ENCODE results near the gene TLE3. TPM values are rescaled to one million over a fixed set of nuclear protein-coding genes. Genes with fewer than 3 reads are reported as not detected.

The TLE3 gene
- total and polyA plus RNA-seq, 2 experiments from 2014 or later: 21.2 to 45.9 TPM

- Histone ChIP-seq H2AFZ (no peak overlapping the region), H3K79me2 (no peaks in the 10 kb centered on the region), H3K4me3 (no peak overlapping the region), H3K4me1 (ENCODE audit: insufficient read depth) (peaks cover 9% of the 10 kb centered on the region), H3K4me2 (no peak overlapping the region), H3K9me2 (replicated peaks; ENCODE audit: insufficient read depth) (no peaks in the 10 kb centered on the region), H4K20me1 (ENCODE audit: insufficient read depth, poor library complexity, severe bottlenecking) (no peaks in the 10 kb centered on the region), H3K9me3 (ENCODE audit: low read depth) (no peaks in the 10 kb centered on the region), H3K27ac (no peak overlapping the region), H3K36me3 (replicated peaks; ENCODE audit: insufficient read depth, low read depth) (no peaks in the 10 kb centered on the region), H3K27me3 (no peaks in the 10 kb centered on the region)
- no peak for TF ChIP-seq EZH2 (IDR thresholded peaks at IDR 0.05; ENCODE audit: borderline replicate concordance)
- TF ChIP-seq EZH2phosphoT487 (IDR thresholded peaks at IDR 0.05; ENCODE audit: low read depth, severe bottlenecking, unreplicated experiment): no peak
- no peak for TF ChIP-seq CTCF (IDR thresholded peaks at IDR 0.05; ENCODE audit: poor library complexity)
- WGBS (ENCODE audit: low lambda C conversion rate, missing lambda C conversion rate): 93% methylated on average over 5 of the region's 5 CpGs
- no peak for DNase-seq (ENCODE audit: low spot score)
Measured at GRCh38 chr15:70026991-70027390, 70.7 kb downstream of the TLE3 start.

- no peaks in the 10 kb centered on the region for H3K27me3 ChIP-seq
- no peaks in the 10 kb centered on the region for H3K79me2 ChIP-seq
- H3K4me3 ChIP-seq: no peak overlapping the region
- no peaks in the 10 kb centered on the region for H3K9me3 ChIP-seq (ENCODE audit: low read depth)
- WGBS (ENCODE audit: low lambda C conversion rate, missing lambda C conversion rate): 85% methylated on average over 11 of the region's 11 CpGs
- no peaks in the 10 kb centered on the region for H4K20me1 ChIP-seq (ENCODE audit: insufficient read depth, poor library complexity, severe bottlenecking)
- no peaks in the 10 kb centered on the region for H3K9me2 ChIP-seq (replicated peaks; ENCODE audit: insufficient read depth)
- no peak overlapping the region for H3K4me2 ChIP-seq
- no peak for DNase-seq (ENCODE audit: low spot score)
- TF ChIP-seq EZH2 (IDR thresholded peaks at IDR 0.05; ENCODE audit: borderline replicate concordance) (no peak), CTCF (IDR thresholded peaks at IDR 0.05; ENCODE audit: poor library complexity) (no peak), EZH2phosphoT487 (IDR thresholded peaks at IDR 0.05; ENCODE audit: low read depth, severe bottlenecking, unreplicated experiment) (no peak)
- no peak overlapping the region for H3K27ac ChIP-seq
- H3K4me1 ChIP-seq (ENCODE audit: insufficient read depth): peaks cover 9% of the 10 kb centered on the region
- H2AFZ ChIP-seq: no peak overlapping the region
- no peaks in the 10 kb centered on the region for H3K36me3 ChIP-seq (replicated peaks; ENCODE audit: insufficient read depth, low read depth)
Measured at GRCh38 chr15:70025413-70026296, 72.1 kb downstream of the TLE3 start.

- Histone ChIP-seq H4K20me1 (ENCODE audit: insufficient read depth, poor library complexity, severe bottlenecking) (no peaks in the 10 kb centered on the region), H3K36me3 (replicated peaks; ENCODE audit: insufficient read depth, low read depth) (no peaks in the 10 kb centered on the region), H2AFZ (no peak overlapping the region), H3K27ac (no peak overlapping the region), H3K9me2 (replicated peaks; ENCODE audit: insufficient read depth) (no peaks in the 10 kb centered on the region), H3K4me2 (no peak overlapping the region), H3K27me3 (no peaks in the 10 kb centered on the region), H3K4me1 (ENCODE audit: insufficient read depth) (peaks cover 9% of the 10 kb centered on the region), H3K4me3 (no peak overlapping the region), H3K9me3 (ENCODE audit: low read depth) (no peaks in the 10 kb centered on the region), H3K79me2 (no peaks in the 10 kb centered on the region)
- DNase-seq (ENCODE audit: low spot score): no peak
- 82% methylated on average over 18 of the region's 18 CpGs for WGBS (ENCODE audit: low lambda C conversion rate, missing lambda C conversion rate)
- TF ChIP-seq EZH2 (IDR thresholded peaks at IDR 0.05; ENCODE audit: borderline replicate concordance) (no peak), EZH2phosphoT487 (IDR thresholded peaks at IDR 0.05; ENCODE audit: low read depth, severe bottlenecking, unreplicated experiment) (no peak)
Measured at GRCh38 chr15:70024521-70024920, 73.2 kb downstream of the TLE3 start.

- H2AFZ ChIP-seq: no peak overlapping the region
- peaks cover 9% of the 10 kb centered on the region for H3K4me1 ChIP-seq (ENCODE audit: insufficient read depth)
- TF ChIP-seq CTCF (IDR thresholded peaks at IDR 0.05; ENCODE audit: poor library complexity) (no peak), EZH2 (IDR thresholded peaks at IDR 0.05; ENCODE audit: borderline replicate concordance) (no peak), EZH2phosphoT487 (IDR thresholded peaks at IDR 0.05; ENCODE audit: low read depth, severe bottlenecking, unreplicated experiment) (no peak)
- no peaks in the 10 kb centered on the region for H3K79me2 ChIP-seq
- WGBS (ENCODE audit: low lambda C conversion rate, missing lambda C conversion rate): 53% methylated on average over 16 of the region's 16 CpGs
- H4K20me1 ChIP-seq (ENCODE audit: insufficient read depth, poor library complexity, severe bottlenecking): no peaks in the 10 kb centered on the region
- no peak overlapping the region for H3K27ac ChIP-seq
- no peaks in the 10 kb centered on the region for H3K9me2 ChIP-seq (replicated peaks; ENCODE audit: insufficient read depth)
- DNase-seq (ENCODE audit: low spot score): no peak
- peak overlapping the region; percentile 29 for H3K4me2 ChIP-seq
- no peak overlapping the region for H3K4me3 ChIP-seq
- H3K27me3 ChIP-seq: no peaks in the 10 kb centered on the region
- H3K9me3 ChIP-seq (ENCODE audit: low read depth): no peaks in the 10 kb centered on the region
- H3K36me3 ChIP-seq (replicated peaks; ENCODE audit: insufficient read depth, low read depth): no peaks in the 10 kb centered on the region
Measured at GRCh38 chr15:70023769-70024491, 73.8 kb downstream of the TLE3 start.

Measured in hepatocyte (in vitro differentiated cells).